GM12874 (cell line): ENCODE results near the gene PDLIM7.

Experiments used
- TF ChIP-seq, protein P1 (sequence below): IDR thresholded peaks from 2 replicates; pipeline ENCODE4 v1.5.1; 2011; ENCODE audit warnings: low read depth, mild to moderate bottlenecking, control low read depth, low read length, moderate library complexity; ENCODE audit not compliant: insufficient read depth

Gene PDLIM7

GRCh38 chr5:177512736-177513380 is 15.5 kb upstream of the PDLIM7 start:
- TF ChIP-seq, protein P1, sequence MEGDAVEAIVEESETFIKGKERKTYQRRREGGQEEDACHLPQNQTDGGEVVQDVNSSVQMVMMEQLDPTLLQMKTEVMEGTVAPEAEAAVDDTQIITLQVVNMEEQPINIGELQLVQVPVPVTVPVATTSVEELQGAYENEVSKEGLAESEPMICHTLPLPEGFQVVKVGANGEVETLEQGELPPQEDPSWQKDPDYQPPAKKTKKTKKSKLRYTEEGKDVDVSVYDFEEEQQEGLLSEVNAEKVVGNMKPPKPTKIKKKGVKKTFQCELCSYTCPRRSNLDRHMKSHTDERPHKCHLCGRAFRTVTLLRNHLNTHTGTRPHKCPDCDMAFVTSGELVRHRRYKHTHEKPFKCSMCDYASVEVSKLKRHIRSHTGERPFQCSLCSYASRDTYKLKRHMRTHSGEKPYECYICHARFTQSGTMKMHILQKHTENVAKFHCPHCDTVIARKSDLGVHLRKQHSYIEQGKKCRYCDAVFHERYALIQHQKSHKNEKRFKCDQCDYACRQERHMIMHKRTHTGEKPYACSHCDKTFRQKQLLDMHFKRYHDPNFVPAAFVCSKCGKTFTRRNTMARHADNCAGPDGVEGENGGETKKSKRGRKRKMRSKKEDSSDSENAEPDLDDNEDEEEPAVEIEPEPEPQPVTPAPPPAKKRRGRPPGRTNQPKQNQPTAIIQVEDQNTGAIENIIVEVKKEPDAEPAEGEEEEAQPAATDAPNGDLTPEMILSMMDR = no peak

- TF ChIP-seq, protein P1 = no peak
These were observed 14.6 kb upstream of the PDLIM7 start for GRCh38 chr5:177511796-177512675.

DNA sequence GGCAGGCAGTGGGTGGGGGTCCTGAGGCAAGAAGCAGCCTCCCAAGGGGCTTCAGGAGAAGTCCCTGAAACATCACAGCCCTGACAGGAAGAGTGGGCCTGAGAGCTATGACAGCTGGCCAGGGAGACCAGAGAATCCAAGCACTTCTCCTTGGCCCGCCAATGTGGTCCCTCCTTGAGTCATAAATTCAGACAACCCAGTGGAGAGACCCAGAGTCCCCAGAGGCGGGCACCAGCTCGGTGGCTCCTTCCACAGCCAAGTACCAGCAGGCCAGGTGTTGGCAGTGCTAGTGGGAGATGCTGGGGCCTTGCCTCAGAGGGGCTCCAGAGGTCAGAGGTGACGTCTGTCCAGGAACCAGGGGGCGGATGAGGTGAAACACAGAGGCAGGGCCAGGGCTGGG is 13.8 kb upstream of the PDLIM7 start:
- TF ChIP-seq, protein P1 = no peak

DNA sequence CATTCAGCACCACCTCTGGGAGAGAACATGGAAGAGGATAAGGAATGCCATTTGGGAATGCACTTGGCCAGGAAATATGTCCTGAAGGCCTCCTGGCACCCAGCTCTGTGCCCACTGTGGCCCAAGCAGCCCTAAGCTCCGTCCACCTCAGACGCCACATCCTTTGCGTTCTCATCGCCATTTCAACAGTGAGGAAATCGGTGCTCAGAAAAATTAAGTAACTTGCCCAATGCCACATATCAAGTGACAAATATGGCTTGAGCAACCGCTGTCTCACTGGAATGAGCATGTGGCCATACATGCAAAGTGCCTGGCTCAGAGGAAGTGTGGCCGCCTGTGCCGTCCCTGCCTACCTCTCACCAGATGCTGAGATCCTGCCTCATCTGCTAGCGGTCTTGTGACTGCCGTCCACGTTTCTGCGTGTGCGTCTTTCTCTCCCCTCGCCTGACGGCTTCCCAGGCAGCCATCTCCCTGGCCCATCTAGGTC is 13.2 kb upstream of the PDLIM7 start:
- TF ChIP-seq, protein P1 = no peak

- TF ChIP-seq, protein P1 = no peak
These were observed 12.7 kb upstream of the PDLIM7 start for GRCh38 chr5:177509991-177510566.

GRCh38 chr5:177509381-177509951 is 12.1 kb upstream of the PDLIM7 start, which contains the start of gene DOK3:
Gene DOK3 (minus strand): TSS chr5:177509826. CDS start chr5:177509540, 286 bp downstream.
- TF ChIP-seq, protein P1 = no peak

DNA sequence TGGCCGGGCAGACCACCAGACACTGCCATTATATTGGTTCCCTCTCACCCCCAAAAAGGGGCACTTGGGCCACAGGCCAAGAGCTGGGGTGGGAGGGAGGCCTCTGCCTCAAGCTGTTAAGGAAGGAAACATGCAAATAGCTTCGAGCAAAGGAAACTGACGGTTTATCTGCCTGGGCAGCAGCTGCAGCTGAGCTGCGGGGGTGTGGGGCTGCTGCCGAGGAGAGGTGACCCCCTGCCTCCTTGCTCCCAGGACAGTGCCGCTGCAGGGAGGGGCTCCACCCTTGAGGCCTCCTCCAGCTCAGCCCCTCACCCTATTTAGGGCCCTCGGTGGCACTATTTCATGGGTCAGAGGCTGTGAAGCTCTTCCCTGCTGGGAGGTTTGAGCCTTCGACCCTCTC is 11.4 kb upstream of the PDLIM7 start:
- TF ChIP-seq, protein P1 = no peak
